Panc1 (cell line): ENCODE measurements around the gene SLC18B1.

Source experiments
- POLR2AphosphoS5 ChIP-seq: IDR thresholded peaks from 2 replicates; pipeline ENCODE4 v1.6.1; 2012; ENCODE audit warnings: mild to moderate bottlenecking, low read depth, low read length, moderate library complexity
- REST ChIP-seq, 2 experiments: IDR thresholded peaks; 2 replicates each; pipeline ENCODE4 v1.6.1; 2011 to 2012; ENCODE audit warnings: low read depth in 2 of 2, control low read depth in 1 of 2, low read length in 1 of 2, mild to moderate bottlenecking in 1 of 2, moderate library complexity in 1 of 2; ENCODE audit not compliant: insufficient read depth in 1 of 2
- SIN3A ChIP-seq: IDR thresholded peaks from 2 replicates; pipeline ENCODE4 v1.6.1; 2012; ENCODE audit warnings: low read depth, mild to moderate bottlenecking, low read length, moderate library complexity, borderline replicate concordance; ENCODE audit not compliant: insufficient read depth
- TCF7L2 ChIP-seq: IDR thresholded peaks from 2 replicates; pipeline ENCODE4 v1.6.1; 2011; ENCODE audit warnings: mild to moderate bottlenecking, low read depth, low read length, inconsistent platforms
- TF ChIP-seq, protein P1 (sequence below): fragments of 450-650 bp; IDR thresholded peaks from 2 replicates; pipeline ENCODE4 v1.5.1; 2017; ENCODE audit warnings: mild to moderate bottlenecking

DNA sequence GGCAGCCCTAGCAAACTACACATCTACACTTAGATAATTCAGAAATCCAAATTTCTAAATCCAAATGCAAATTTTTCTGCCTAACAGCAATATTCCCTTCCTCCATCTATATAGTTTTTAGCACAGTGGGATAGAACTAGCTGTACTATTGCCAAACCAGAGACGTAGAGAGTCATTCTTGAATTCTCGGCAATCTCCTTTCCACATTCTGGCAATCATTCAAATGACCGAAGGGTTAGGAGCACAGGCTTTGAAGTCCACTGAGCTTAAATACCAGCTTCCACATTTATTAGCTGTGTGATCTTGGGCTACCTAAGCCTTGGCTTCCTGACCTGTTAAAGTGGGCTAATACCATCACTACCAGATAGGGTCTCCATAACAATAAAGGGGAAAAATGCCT lies 12.8 kb upstream of the SLC18B1 start:
- TF ChIP-seq SIN3A (no peak), POLR2AphosphoS5 (no peak), REST (IDR thresholded peaks at IDR 0.05; ENCODE audit: insufficient read depth in 1 of 2, low read depth in 2 of 2, low read length in 1 of 2) (no peak), TCF7L2 (no peak)
- TF ChIP-seq, protein P1, sequence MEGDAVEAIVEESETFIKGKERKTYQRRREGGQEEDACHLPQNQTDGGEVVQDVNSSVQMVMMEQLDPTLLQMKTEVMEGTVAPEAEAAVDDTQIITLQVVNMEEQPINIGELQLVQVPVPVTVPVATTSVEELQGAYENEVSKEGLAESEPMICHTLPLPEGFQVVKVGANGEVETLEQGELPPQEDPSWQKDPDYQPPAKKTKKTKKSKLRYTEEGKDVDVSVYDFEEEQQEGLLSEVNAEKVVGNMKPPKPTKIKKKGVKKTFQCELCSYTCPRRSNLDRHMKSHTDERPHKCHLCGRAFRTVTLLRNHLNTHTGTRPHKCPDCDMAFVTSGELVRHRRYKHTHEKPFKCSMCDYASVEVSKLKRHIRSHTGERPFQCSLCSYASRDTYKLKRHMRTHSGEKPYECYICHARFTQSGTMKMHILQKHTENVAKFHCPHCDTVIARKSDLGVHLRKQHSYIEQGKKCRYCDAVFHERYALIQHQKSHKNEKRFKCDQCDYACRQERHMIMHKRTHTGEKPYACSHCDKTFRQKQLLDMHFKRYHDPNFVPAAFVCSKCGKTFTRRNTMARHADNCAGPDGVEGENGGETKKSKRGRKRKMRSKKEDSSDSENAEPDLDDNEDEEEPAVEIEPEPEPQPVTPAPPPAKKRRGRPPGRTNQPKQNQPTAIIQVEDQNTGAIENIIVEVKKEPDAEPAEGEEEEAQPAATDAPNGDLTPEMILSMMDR: no peak
